IPS DF 19.7 (cell line): Measurements from ENCODE around the gene GIT1.

Source experiments
- DNase-seq: peaks from one replicate; pipeline ENCODE4 v3.0.0-alpha.2; 2013; ENCODE audit warnings: low read depth, low spot score

The GIT1 gene

GRCh38 chr17:29579866-29580771 is 9.3 kb downstream of the GIT1 start:
- DNase-seq: no peak

GRCh38 chr17:29578626-29579485 is 10.6 kb downstream of the GIT1 start:
- no peak for DNase-seq

- no peak for DNase-seq
Observed at GRCh38 chr17:29577385-29578211, 11.8 kb downstream of the GIT1 start.

GRCh38 chr17:29577001-29577370 is 12.5 kb downstream of the GIT1 start:
- no peak for DNase-seq

- DNase-seq: no peak
Observed at GRCh38 chr17:29576214-29577000, 13.0 kb downstream of the GIT1 start.

GRCh38 chr17:29575511-29576213 is 13.8 kb downstream of the GIT1 start:
- DNase-seq: no peak

- DNase-seq: no peak
Observed at GRCh38 chr17:29574732-29575510, 14.5 kb downstream of the GIT1 start.

GRCh38 chr17:29573871-29574731 is 15.3 kb downstream of the GIT1 start:
- DNase-seq: no peak

GRCh38 chr17:29573558-29573869 is 15.9 kb downstream of the GIT1 start:
- no peak for DNase-seq

- DNase-seq: no peak
Observed at GRCh38 chr17:29572691-29573557, 16.5 kb downstream of the GIT1 start.

GRCh38 chr17:29571883-29572681 is 17.4 kb downstream of the GIT1 start:
- no peak for DNase-seq

GRCh38 chr17:29571486-29571882 is 18.0 kb downstream of the GIT1 start:
- no peak for DNase-seq

GRCh38 chr17:29570521-29570920 is 18.9 kb downstream of the GIT1 start:
- no peak for DNase-seq

GRCh38 chr17:29569245-29569950 is 20.1 kb downstream of the GIT1 start:
- no peak for DNase-seq

GRCh38 chr17:29568331-29569244 is 20.9 kb downstream of the GIT1 start, which contains the start of gene TP53I13:
Gene TP53I13 (plus strand): TSS chr17:29568701. CDS start chr17:29568759, 58 bp downstream.
- DNase-seq: no peak
